Renal cortex interstitium (tissue), 11 donors: ENCODE results near the gene IFT43. TPM values are rescaled to one million over a fixed set of nuclear protein-coding genes. Genes with fewer than 3 reads are reported as not detected.

Experiments used
- DNase-seq, 11 donors: peaks; one replicate each; pipeline ENCODE4 v3.0.0-alpha.2; 2013; ENCODE audit warnings: low read depth in 9 of 11, low spot score in 4 of 11; ENCODE audit errors: extremely low read depth in 1 of 11
- polyA plus RNA-seq, 3 donors: library from polyadenylated mRNA; unstranded; fragments of 120-200 nt; gene quantifications; one replicate each; pipeline ENCODE4 v1.2.1, GENCODE V29; 2013; ENCODE audit not compliant: insufficient read length in 3 of 3

Gene IFT43
- polyA plus RNA-seq, 3 donors: 42.4 to 50.6 (median 46.4) TPM

DNA sequence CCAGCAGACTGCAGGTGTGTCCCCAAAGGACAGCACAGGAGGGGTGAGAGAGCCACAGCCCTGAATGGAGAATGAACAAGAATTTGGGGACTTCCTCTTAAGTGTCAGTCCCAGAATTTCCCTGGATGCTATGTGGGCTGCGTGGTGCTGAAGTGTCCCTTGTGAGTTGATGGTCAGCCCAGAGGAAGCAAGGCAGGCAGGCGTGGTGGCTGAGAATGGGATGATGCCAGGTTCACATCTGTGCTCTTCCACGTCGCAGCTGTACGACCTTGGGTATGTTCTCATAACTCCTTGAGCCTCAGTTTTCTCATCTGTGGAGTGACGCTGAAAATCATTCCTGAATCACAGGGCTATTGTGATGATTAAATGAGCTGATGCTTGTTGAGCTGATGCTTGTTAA, 104.0 kb downstream of the IFT43 start:
- no peak for DNase-seq

DNA sequence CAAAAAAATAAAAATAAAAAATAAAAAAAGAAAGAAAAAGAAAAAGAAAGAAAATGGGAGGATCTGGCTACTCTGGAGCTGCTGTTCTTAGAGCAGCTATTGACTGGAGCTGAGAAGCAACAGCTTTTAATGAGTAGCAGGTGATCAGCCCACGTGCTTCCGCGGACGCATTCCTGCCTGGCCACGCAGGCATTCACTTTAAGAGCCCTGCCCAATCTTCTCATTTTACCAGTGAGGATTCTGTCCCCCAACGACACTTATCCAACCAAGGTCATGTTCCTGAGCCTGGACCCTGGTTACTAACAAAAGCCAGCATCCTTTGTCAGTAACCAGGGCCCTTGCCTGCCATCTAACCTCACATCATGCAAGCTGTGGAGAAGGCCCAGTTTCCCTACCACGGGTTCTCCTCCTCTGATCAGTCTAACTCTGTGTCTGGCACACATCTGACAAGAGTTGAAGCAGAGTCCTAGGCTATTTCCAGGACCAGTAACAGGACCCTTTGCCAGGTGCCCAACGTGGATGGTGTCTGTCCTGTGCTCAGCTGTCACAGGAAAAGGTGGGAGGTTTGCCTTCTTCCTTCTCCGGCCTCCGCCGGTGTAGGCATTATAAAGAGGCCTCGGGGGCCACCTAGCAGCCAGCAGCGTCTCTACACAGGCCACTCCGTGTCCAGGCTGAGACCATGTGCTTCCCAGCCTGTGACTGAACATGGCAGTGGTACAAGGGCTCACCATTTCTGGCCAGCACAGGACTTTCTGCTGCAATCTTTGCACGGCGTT, 105.2 kb downstream of the IFT43 start:
- DNase-seq: no peak

DNA sequence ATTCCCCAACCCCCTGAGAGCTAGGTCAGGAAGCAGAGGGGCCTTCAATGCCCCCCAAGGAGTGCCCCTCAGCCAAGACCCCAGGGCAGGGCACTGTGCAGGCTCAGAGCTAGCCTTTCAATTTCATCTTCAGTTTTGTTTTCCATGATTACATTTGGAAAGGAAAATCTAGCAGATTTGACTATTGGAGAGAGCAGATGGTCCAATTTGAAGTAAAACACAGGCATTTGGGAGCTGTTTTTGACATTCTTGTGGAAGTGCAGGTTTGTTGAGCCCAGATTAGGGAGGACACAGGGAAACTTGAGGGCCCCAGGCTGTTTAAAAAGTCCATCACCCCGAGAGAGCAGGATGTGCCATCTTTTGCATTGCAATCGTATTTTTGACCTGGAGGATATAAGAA, 107.5 kb downstream of the IFT43 start:
- no peak for DNase-seq

DNA sequence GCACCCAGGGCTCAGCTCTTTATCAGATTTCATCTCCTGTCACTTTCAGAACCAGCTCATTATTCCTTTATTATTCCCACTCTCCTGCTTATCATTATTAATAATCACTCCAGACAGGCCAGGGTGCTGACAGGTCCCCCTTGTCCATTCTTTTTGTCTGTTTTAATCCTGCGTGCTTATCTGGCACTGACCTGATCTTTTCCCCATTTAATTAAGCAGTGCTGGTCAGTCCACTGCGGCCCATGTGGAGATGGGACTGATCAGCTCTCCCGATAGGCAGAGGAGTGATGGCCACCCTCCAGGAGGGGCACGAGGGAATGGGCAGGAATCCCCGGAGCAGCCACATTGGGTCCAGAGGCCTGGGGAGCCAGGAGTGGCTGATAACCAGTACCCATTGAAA, 110.7 kb downstream of the IFT43 start:
- DNase-seq: no peak

DNA sequence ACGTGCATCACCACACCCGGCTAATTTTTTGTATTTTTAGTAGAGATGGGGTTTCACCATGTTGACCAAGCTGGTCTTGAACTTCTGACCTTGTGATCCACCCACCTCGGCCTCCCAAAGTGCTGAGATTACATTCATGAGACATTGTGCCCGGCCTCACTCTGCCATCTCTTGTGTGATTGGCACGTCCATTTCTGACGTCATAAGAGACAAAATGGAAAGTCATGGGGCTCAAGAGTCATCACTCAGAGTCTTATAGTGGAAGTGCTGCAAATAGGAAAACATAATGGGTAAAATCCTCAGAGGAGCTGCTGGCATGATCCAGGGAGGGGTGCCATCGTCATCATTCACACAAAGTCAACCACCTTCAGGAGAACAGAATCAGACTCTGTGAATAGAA, 112.0 kb downstream of the IFT43 start:
- no peak for DNase-seq

DNA sequence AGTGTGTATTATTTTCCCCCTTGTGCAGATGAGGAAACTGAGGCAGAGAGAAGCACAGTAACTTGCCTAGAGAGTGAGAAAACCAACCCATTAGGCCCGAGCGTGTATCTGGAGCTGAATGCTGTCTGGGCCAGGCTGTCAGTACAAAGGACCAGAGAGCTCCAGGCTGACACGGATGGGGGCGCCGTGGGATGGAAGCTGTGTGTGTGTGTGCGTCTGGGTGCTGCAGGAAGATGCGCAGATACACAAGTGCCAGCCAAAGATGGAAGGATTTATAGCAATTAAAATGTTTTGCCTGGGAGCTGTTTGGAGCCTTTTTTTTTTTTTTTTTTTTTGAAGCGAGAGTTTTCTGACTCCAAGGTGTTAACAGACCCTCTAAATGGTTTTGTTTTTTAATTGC, 112.5 kb downstream of the IFT43 start:
- DNase-seq: no peak

DNA sequence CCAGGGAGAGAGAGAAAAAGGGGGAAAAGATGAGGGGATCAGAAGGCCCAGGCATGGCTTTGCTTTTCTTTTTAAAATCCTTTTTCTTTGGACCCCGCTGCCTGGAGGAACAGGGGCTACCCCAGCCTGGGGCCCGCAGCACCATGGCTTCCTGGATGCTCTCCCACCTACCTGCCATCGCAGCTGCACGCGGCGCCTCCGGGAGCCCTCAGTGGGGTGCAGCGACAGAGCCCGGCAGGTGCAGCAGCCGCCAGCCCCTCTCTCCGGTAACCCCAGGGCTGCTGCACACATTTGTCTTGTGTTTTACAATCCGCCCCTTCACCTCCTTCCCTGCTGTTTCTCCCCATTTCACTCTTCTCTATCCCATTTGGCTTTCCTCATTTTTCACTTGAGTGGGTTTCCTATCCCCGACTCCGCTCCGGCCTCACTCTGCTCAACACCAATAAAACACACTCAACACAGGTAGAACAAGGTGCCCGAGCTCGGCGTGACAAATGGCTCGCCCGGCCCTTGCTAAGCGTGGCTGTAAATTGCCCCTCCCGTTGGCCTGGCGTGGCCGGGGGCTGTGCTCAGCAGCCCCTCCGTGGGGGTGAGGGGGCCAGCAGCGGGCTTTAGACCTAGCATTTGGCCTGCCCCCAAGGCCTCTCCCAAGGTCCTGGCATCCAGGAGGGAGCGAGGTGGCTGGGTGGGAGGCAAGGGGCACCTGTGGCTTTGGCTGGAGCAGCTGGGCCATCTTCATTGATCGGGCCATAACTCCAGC, 113.5 kb downstream of the IFT43 start:
- DNase-seq: no peak

DNA sequence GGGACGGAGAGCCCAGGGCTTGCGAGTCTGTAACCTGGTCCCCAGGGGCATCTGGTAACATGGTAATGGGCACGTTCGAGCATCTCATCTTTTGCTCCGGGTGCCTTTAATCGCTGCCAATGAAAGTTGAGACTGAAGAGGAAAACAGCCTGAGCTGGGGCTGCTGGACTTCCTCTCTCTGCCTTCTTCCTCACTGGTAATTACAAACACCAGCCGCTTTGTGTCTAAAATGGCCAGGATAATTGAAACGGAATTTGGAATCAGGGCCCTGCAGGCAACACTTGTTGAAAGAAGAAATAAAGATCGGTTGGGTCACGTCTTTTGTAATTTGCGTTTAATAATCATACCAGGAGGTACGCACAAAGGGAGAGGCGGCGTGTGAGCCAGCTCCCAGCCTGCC, 114.7 kb downstream of the IFT43 start:
- no peak for DNase-seq

DNA sequence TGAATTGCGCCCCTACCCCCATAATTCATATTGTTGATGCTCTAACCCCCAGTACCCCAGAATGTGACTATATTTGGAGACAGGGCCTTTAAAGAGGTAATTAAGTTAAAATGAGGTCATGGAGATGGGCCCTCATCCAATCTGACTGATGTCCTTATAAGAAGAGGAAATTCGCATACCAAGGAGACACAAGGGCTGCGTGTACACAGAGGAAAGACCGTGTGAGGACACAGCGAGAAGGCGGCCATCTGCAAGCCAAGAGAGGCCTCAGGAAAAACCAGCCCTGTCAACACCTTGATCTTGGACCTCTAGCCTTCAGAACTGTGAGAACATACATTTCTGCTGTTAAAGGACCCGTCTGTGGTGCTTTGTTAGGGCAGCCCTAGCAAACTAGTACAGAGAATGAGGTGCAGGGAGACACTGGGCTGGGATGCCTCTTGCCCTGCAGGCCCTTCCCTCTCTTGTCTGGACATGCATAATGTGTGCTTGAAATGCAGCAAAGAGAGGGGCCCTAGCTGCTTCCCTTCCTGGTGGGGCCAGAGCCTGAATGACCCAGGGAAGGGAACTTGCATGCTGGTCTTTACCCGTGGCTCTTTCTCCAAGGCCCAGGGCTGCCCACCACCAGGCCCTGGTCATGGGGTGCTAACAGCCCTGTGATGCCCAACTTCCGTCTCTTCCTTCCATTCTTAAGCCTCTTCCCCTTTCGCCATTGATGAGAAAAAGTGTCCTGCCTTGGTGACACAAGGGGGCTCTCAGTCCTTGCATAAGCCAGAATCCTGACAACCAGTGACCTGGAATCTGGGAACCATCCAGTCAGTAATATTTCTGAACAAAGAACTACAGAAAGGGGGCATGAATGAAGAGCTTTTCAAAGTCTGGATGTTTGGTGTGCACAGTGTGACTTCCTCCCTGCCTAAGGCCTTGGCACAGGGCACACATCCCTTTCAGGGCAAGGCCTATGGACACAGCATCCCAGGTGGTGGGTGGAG, 116.1 kb downstream of the IFT43 start:
- DNase-seq: no peak

DNA sequence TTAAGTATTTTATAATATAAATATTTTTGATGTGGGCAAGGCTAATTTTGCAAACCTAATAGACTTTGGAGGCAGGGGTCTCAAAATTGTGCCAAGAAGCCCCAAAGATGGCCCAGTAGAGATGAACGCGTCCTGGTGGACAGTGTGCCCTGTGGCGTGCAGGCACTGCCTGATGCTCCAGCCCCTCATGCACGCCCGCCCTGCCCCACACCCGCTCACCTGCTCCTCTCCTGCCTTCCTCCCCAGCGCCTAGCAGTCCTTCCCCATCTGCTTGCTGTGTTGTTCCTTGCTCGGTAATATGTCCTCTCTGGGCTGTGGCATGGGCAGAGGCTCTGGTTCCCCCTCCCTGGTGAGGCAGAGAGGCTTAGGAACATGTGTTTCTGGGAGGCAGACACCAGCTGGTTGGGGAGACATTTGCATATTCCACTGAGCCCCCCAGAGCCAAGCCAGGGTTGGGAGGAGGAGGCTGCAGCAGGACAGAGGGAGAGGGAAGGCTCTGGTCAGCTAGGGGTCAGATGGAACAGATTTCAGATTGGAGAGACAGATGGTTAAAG, 119.3 kb downstream of the IFT43 start:
- no peak for DNase-seq

DNA sequence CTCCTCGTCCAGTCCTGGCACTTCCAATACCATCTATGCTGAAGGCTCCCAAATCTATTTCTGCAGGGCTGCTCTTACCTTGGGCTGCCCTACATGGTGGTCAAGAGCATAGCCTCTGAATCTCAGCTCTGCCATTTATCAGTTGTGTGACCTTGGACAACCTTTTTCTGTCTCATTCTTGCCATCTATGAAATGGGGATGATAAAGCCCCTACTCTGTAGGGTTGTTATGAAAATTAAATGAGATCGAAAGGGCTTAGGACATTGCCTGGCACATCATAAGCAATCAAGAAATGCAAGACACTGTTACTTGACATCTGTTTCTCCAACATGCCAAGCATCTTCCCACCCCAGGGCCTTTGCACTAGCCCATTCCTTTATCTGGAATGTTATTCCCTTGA, 120.6 kb downstream of the IFT43 start:
- DNase-seq: no peak

DNA sequence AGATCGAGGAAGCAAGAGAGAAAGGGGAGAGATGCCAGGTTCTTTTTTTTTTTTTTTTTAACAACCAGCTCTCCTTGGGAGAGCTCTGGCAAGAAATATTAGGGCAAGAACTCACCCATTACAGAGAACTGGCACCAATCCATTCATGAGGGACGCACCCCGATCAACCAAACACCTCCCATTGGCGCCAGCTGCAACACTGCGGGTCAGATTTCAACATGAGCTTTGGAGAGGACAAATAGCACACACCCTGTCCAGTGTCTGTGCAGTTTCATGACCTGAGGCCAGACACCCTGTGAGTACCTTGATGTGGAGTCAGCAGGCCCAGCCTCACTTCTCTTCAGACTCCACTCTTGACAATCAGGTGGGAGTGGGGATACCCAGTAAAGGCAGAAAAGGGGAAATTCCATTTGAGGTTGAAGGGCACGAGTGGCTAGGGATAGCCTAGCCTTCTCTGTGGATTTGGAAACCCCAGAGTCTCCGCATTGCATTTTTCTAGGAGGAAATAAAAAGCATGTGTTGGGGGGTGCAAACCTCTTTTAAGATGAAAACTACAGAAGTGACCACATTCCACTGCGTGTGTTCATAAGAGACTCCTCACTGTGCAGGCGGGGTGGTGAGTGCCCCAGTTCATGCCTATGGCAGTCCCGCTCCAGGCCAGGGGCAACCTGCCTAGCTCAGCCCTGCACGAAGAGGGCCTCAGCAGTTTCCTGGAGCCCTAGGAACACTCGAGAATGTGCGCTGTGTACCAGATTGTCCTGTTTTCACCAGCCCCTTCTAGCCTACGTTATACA, 123.7 kb downstream of the IFT43 start:
- DNase-seq: no peak

DNA sequence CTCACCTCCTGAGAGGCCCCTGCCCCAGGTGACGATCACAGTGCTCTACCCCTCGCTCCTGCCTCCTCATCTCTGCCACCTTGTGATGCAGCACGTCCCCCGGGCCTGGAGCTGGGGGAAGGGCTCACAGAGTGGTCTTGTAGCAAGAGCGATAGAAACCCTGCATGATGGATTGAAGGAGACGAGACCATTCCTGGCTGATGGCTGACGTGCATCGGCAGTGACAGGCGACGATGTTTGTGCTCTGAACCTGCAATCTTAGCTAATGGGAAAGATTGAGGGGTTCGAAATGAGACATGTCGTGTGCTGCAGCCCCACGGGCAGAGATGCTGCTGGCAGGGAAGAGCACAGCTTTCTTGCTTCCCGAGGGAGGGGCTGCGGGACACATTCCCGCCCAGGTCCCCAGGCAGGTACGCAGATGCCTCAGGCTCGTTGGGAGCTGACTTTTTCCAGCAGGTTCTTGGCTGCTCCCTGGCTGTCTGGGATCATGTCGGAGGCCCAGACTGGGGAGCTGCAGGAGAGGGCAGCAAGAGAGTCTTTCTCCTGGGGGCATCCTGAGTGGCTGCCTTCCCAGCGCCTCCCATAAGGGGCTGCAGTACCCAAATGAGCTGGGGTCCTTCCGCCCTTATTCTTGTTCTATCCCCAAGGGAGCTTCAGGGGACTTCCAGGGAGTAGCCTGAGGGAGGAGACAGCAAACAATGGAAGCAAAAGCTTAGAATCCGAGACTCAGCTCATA, 127.5 kb downstream of the IFT43 start:
- no peak for DNase-seq

DNA sequence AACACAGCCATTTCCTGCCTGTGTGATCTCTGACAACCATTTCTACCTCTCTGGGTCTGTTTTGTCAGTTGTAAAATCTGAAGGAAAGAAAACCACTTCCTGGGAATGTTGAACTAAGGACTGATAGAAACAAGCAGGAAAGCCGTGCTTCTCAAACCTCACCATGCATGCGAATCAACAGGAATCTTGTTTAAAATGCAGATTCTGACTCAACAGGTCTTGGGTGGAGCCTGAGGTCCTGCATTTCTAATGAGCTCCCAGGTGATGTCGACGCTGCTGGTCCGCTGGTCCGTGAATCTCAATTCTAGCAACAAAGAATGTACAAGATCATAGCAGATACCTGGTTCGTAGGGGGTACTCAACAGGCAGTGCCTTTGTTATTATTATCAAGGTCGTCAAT, 128.1 kb downstream of the IFT43 start:
- DNase-seq: no peak

DNA sequence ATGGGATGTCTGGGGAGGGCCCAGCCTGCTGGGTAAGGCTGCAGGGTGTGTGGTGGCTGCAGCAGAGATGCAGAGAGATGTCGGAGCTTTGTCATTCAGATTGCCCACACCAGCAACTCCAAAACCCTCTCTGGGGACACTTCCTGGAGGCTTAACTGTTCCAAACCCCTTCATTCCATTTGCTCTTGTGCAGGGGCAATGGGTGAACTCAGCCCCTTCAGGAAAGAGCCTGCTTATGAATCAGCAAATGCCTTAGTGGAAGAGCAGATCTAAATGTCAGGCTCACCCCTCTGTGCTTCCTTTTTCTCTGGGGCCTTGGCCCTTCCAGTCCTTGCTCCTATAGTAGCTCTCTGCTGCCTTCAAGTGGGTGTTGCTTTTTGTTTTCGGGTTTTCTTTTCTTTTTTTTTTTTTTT, 129.5 kb downstream of the IFT43 start:
- DNase-seq: no peak

DNA sequence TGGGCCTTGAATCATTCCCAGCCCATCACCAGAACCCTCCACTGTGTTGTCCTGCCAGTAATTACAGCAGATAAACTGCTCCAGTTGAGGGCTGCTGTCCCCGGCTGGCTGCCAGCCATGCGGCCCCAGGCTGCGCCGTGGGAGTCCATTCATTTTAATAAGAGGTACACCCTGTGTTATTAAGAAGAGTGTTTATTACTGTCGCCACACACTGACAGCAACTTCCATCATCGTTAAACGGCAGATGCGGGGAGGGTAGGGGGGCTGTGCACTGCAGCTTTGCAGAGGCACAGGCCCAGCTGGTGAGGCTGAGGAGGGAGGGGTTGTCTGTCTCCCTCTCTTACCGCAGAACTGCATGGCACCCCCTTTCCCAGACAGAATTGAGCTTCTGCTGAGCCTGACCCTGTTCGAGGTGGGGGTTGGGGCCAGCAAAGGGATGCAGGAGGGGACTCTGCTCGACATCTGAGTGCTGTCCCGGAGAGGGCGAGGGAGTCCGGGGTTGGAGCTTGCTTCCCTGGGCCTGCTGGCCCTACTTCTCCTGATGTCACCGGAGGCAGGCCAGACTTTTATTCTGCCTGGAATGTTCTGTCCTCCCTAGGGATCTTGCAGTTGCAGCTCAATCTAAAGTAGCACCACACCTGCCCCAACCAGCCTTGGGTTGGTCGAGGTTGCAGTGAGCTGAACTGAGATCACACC, 132.4 kb downstream of the IFT43 start:
- no peak for DNase-seq

DNA sequence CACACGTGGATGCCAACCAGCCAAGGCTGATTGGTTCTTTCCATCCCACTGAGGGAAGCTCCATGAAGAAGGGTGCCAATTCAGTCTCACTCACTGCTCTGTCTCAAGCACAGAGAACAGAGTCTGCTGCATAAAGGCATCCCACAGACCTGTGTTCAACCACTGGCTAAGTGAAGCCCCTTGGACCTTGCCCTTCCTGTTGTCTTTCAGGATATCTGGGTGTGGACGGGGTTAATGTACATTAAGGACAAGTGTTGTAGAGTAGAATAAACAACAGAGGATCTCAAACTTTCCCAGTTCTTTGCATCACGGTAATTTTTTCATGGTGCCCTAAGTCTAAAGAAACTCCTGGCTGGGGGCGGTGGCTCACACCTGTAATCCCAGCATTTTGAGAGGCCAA, 133.0 kb downstream of the IFT43 start:
- DNase-seq: no peak
